Ishikawa (cell line): ENCODE measurements around the gene DSCAML1.

Experiments
- CEBPB ChIP-seq: IDR thresholded peaks from 2 replicates; pipeline ENCODE4 v1.6.1; 2012
- CREB1 ChIP-seq: IDR thresholded peaks from 2 replicates; pipeline ENCODE4 v1.6.1; 2012; ENCODE audit warnings: low read depth
- EGR1 ChIP-seq: IDR thresholded peaks from 2 replicates; pipeline ENCODE4 v1.6.1; 2012
- EP300 ChIP-seq: IDR thresholded peaks from 2 replicates; pipeline ENCODE4 v1.6.1; 2012; ENCODE audit warnings: borderline replicate concordance
- FOXM1 ChIP-seq: IDR thresholded peaks from 2 replicates; pipeline ENCODE4 v1.6.1; 2012; ENCODE audit warnings: low read depth, borderline replicate concordance
- MAX ChIP-seq: IDR thresholded peaks from 2 replicates; pipeline ENCODE4 v1.6.1; 2012
- NFIC ChIP-seq: IDR thresholded peaks from 2 replicates; pipeline ENCODE4 v1.6.1; 2012
- RAD21 ChIP-seq: IDR thresholded peaks from 2 replicates; pipeline ENCODE4 v1.6.1; 2012; ENCODE audit warnings: low read depth
- REST ChIP-seq: IDR thresholded peaks from 2 replicates; pipeline ENCODE4 v1.6.1; 2012; ENCODE audit warnings: low read depth, mild to moderate bottlenecking
- TAF1 ChIP-seq: IDR thresholded peaks from 2 replicates; pipeline ENCODE4 v1.6.1; 2012; ENCODE audit warnings: low read depth, mild to moderate bottlenecking
- TCF12 ChIP-seq: IDR thresholded peaks from 2 replicates; pipeline ENCODE4 v1.6.1; 2012; ENCODE audit warnings: low read depth
- TEAD4 ChIP-seq: IDR thresholded peaks from 2 replicates; pipeline ENCODE4 v1.6.1; 2012
- YY1 ChIP-seq: IDR thresholded peaks from 2 replicates; pipeline ENCODE4 v1.6.1; 2012; ENCODE audit warnings: low read depth
- ZBTB7A ChIP-seq: IDR thresholded peaks from 2 replicates; pipeline ENCODE4 v1.6.1; 2012; ENCODE audit warnings: low read depth
- TF ChIP-seq, protein P1 (sequence below): IDR thresholded peaks from 2 replicates; pipeline ENCODE4 v1.6.1; 2012

Gene DSCAML1

GRCh38 chr11:117490911-117491310 lies 306.1 kb downstream of the DSCAML1 start:
- TF ChIP-seq RAD21 (no peak), MAX (no peak), TEAD4 (no peak), TCF12 (no peak), EP300 (no peak)

DNA sequence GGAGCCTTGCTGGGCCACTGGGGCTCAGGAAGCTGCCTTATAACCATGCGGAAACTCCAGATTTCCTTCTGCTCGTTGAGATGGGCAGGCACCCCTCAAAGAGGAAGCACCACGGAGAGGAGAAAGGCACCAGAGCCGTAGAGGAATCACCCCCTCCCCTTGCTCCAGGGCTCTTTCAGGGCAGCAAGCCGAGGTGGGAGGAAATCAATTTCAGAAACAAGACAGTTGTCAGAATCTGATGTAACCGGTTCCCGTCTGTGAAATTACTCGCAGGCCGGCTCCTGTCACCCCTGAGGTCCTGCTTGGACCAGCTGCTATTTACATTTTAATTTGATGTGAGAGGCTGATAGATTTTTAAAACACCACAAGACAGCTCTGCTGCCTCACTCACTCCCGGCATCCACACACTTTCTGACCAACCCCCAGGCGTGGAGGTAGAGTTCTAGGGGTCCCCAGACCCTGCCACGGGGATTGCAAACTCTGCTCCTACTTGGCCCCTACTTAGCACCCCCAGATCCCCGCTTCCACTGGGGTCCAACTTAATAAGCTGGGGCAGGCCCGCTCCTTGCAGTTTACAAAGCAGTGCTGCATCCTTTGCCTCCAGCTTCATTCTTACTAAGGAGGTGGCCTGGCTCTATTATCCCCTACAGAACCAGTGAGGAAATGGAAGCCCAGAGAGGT lies 306.9 kb downstream of the DSCAML1 start:
- TF ChIP-seq MAX (no peak), EP300 (no peak), TAF1 (no peak), RAD21 (no peak), FOXM1 (no peak), NFIC (no peak), YY1 (no peak), TEAD4 (no peak), ZBTB7A (no peak), REST (no peak), CEBPB (no peak), TCF12 (no peak), EGR1 (no peak), CREB1 (no peak)
- TF ChIP-seq, protein P1, sequence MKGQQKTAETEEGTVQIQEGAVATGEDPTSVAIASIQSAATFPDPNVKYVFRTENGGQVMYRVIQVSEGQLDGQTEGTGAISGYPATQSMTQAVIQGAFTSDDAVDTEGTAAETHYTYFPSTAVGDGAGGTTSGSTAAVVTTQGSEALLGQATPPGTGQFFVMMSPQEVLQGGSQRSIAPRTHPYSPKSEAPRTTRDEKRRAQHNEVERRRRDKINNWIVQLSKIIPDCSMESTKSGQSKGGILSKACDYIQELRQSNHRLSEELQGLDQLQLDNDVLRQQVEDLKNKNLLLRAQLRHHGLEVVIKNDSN: no peak

- TF ChIP-seq FOXM1: no peak
- no peak for TF ChIP-seq TCF12
- TF ChIP-seq CREB1: no peak
- no peak for TF ChIP-seq EGR1
- no peak for TF ChIP-seq YY1
- no peak for TF ChIP-seq NFIC
- no peak for TF ChIP-seq TEAD4
- TF ChIP-seq, protein P1: no peak
- no peak for TF ChIP-seq EP300
- TF ChIP-seq ZBTB7A: no peak
- TF ChIP-seq RAD21: no peak
- TF ChIP-seq MAX: no peak
- TF ChIP-seq CEBPB: no peak
- no peak for TF ChIP-seq REST
Measured at GRCh38 chr11:117488996-117489952, 307.7 kb downstream of the DSCAML1 start.

- TF ChIP-seq, protein P1: no peak
- TF ChIP-seq ZBTB7A (no peak), FOXM1 (no peak), TAF1 (no peak), TEAD4 (no peak), EP300 (no peak), NFIC (no peak), YY1 (no peak), MAX (no peak), EGR1 (no peak), CEBPB (no peak), RAD21 (no peak), REST (no peak), CREB1 (no peak), TCF12 (no peak)
Measured at GRCh38 chr11:117486059-117486458, 311.0 kb downstream of the DSCAML1 start.
